ENCODE measurements around the gene ZNRF3. TPM values are rescaled to one million over a fixed set of nuclear protein-coding genes. Genes with fewer than 3 reads are reported as not detected.

ZNRF3 gene
- total and polyA plus RNA-seq, 12 donors: 1.8 to 7.7 (median 6.2) TPM

DNA sequence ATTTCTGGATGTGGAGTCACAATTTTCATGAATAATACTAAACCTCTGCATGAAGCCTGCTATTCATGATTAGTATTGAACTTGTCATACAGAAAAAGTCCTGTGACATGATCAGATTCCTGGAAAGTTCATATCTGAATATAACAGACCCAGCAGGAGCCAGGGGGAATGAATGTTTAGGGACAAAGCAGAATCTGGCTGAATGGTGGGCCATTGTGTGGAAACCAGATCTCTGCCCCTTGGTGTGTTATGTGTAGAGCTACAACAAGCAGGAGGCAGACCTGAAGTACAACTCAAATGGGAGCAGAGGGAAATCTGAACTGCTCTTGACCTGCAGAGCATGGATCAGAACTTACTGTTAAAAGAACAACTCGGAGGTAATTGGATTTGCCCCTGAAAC, 219.7 kb downstream of the ZNRF3 start:
- ATAC-seq (no peak), DNase-seq (no peak)
- 95 to 97% methylated on average over 1 of the region's 1 CpG for WGBS, 2 donors
- H3K4me1 ChIP-seq: peaks cover 0 to 10% (median 0%) of the 10 kb centered on the region in 9 donors
- peaks cover 0 to 21% (median 0%) of the 10 kb centered on the region in 9 donors for H3K36me3 ChIP-seq
- no peak overlapping the region for H3K27ac ChIP-seq
- intact Hi-C loops (cut with DNase I): loop anchor here in 1 of 10 donors (10.0 kb wide), 1 partner anchor 152 kb away; no protein-coding TSS in a partner anchor
- H3K27me3 ChIP-seq: no peaks in the 10 kb centered on the region
- H3K4me3 ChIP-seq: no peak overlapping the region
- TF ChIP-seq, protein P1, sequence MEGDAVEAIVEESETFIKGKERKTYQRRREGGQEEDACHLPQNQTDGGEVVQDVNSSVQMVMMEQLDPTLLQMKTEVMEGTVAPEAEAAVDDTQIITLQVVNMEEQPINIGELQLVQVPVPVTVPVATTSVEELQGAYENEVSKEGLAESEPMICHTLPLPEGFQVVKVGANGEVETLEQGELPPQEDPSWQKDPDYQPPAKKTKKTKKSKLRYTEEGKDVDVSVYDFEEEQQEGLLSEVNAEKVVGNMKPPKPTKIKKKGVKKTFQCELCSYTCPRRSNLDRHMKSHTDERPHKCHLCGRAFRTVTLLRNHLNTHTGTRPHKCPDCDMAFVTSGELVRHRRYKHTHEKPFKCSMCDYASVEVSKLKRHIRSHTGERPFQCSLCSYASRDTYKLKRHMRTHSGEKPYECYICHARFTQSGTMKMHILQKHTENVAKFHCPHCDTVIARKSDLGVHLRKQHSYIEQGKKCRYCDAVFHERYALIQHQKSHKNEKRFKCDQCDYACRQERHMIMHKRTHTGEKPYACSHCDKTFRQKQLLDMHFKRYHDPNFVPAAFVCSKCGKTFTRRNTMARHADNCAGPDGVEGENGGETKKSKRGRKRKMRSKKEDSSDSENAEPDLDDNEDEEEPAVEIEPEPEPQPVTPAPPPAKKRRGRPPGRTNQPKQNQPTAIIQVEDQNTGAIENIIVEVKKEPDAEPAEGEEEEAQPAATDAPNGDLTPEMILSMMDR (IDR thresholded peaks at IDR 0.05): no peak
- H3K9me3 ChIP-seq: no peaks in the 10 kb centered on the region

DNA sequence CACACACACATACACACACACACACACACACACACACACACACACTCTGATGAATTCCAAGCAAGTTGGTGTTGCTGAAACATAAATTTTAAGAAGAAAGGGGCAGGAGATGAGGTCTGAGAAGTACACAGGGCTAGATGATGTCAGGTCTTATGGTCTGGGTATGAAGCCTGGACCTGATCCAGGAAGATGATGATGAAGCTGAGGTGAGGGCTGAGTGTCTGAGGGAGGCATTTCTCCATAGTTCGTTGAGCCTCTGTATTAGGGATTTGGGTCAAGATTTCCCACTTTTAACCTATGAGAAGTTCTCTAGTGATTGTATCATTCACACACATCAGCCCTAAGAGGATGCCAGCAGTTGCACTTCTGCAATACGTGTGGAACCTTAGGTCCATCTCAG, 222.1 kb downstream of the ZNRF3 start:
- TF ChIP-seq, protein P1 (IDR thresholded peaks at IDR 0.05): no peak
- Histone ChIP-seq H3K36me3 (peaks cover 0 to 6% (median 0%) of the 10 kb centered on the region in 9 donors), H3K9me3 (no peaks in the 10 kb centered on the region), H3K27me3 (no peaks in the 10 kb centered on the region), H3K4me3 (no peak overlapping the region), H3K27ac (no peak overlapping the region), H3K4me1 (peaks cover 0 to 10% (median 0%) of the 10 kb centered on the region in 9 donors)
- WGBS, 2 donors: 65 to 66% methylated on average over 2 of the region's 2 CpGs
- DNase-seq (no peak), ATAC-seq (no peak)
- intact Hi-C loops (cut with DNase I): loop anchor here in 1 of 10 donors (10.0 kb wide), 1 partner anchor 149 kb away; no protein-coding TSS in a partner anchor

DNA sequence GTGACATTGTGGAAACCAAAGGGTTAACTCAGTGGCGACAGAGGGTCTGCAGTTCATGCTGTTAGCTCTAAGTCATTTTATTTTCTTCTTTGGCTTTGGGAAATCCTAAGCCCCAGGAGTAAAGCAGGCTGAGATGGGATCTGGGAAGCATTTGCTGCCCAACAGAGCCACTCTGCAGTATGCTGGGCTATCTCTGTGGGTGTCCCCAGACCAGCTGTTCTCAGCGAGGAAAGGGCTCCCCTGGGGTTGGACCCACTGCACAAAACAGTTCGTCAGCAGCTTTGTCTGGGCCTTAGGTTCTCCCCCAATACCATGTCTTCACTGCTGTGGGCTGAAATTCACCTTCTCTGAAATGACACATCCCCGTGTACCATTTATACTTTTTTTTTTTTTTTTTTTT, 223.5 kb downstream of the ZNRF3 start:
- H3K27me3 ChIP-seq: no peaks in the 10 kb centered on the region
- peak in 1 of 8 donors; percentile 19 for ATAC-seq
- intact Hi-C loops (cut with DNase I): loop anchor here in 1 of 10 donors (10.0 kb wide), 1 partner anchor 148 kb away; no protein-coding TSS in a partner anchor
- peaks cover 0 to 10% (median 0%) of the 10 kb centered on the region in 9 donors for H3K4me1 ChIP-seq
- TF ChIP-seq, protein P1 (IDR thresholded peaks at IDR 0.05): no peak
- DNase-seq: no peak
- H3K9me3 ChIP-seq: no peaks in the 10 kb centered on the region
- no peak overlapping the region for H3K27ac ChIP-seq
- H3K4me3 ChIP-seq: no peak overlapping the region
- 29 to 57% methylated on average over 4 of the region's 4 CpGs for WGBS, 2 donors
- no peaks in the 10 kb centered on the region for H3K36me3 ChIP-seq

Other genes starting within 250 kb of the ZNRF3 start
- gene TTC28, start 203.7 kb upstream of the ZNRF3 start, total RNA-seq: 10 to 100 TPM in 9 of 10 donors, 1 to 10 TPM in 1; 9.9 to 27.7 (median 20.9) TPM
- gene TTC28, start 203.7 kb upstream of the ZNRF3 start, polyA plus RNA-seq: 1 to 10 TPM; 2.1 to 6.4 TPM
- gene CHEK2, start 141.8 kb upstream of the ZNRF3 start, total RNA-seq: 1 to 10 TPM in 7 of 10 donors, under 1 TPM in 3; 0.74 to 8.0 (median 1.6) TPM
- gene CHEK2, start 141.8 kb upstream of the ZNRF3 start, polyA plus RNA-seq: 1 to 10 TPM; 2.8 to 6.1 TPM
- 10 to 100 TPM in 3 of 10 donors, 1 to 10 TPM in 7; 7.1 to 13.8 (median 8.7) TPM for gene HSCB, start 141.5 kb upstream of the ZNRF3 start, total RNA-seq
- gene HSCB, start 141.5 kb upstream of the ZNRF3 start, polyA plus RNA-seq: 10 to 100 TPM; 15.0 to 16.8 TPM
- gene CCDC117, start 110.9 kb upstream of the ZNRF3 start, total RNA-seq: 10 to 100 TPM in 7 of 10 donors, 1 to 10 TPM in 3; 7.7 to 15.0 (median 11.5) TPM
- gene CCDC117, start 110.9 kb upstream of the ZNRF3 start, polyA plus RNA-seq: 1 to 10 TPM; 5.9 to 9.4 TPM
- 100 to 1,000 TPM in 2 of 10 donors, 10 to 100 TPM in 8; 56.5 to 140 (median 67.9) TPM for gene XBP1, start 83.0 kb upstream of the ZNRF3 start, total RNA-seq
- gene XBP1, start 83.0 kb upstream of the ZNRF3 start, polyA plus RNA-seq: 100 to 1,000 TPM in 1 of 2 donors, 10 to 100 TPM in 1; 22.5 to 138 TPM
- under 1 TPM in 1 of 10 donors, not detected in 9; 0.24 TPM for gene C22orf31, start 178.3 kb downstream of the ZNRF3 start, total RNA-seq
- not detected for gene C22orf31, start 178.3 kb downstream of the ZNRF3 start, polyA plus RNA-seq
- 10 to 100 TPM; 16.1 to 46.3 (median 37.5) TPM for gene KREMEN1, start 189.5 kb downstream of the ZNRF3 start, total RNA-seq
- gene KREMEN1, start 189.5 kb downstream of the ZNRF3 start, polyA plus RNA-seq: 10 to 100 TPM in 1 of 2 donors, 1 to 10 TPM in 1; 7.4 to 14.9 TPM